ENCODE results near the gene RINT1.

The RINT1 gene

GRCh38 chr7:105600720-105601550, 68.9 kb downstream of the RINT1 start:
- DNase-seq = no peak

DNA sequence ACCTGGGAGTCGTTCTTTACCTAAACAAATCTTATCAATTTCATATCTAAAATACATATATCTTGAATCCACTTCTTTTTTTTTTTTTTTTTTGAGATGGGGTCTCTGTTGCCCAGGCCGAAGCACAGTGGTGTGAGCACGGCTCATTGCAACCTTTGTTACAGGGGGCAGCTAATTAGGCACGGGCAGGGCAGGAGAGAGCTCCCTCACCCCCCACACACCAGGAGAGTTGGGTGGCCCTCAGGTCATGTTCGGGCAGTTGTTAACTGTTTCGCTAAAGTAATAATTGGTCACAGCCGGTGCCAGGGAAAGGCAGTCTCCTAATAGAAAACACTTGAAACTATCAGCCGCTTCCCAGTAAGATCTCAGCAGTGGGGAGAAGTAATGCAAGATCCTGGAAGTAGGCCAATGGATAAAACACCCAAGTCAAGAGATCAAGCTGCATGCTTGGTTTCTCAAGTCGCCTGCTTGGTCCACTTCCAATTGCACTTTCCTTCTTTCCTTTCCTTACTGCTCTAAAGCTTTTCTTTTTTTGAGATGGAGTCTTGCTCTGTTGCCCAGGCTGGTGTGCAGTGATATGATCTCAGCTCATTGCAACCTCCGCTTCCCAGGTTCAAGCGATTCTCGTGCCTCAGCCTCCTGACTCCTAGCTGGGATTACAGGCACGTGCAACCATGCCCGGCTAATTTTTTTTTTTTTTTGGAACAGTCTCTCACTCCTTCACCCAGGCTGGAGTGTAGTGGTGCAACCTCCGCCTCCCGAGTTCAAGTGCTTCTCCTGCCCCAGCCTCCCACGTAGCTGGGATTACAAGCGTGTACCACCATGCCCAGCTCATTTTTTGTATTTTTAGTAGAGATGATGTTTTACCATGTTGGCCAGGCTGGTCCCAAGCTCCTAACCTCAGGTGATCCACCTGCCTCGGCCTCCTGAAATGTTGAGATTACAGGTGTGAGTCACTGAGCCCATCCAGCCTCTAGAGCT, 70.6 kb downstream of the RINT1 start:
- DNase-seq = no peak

DNA sequence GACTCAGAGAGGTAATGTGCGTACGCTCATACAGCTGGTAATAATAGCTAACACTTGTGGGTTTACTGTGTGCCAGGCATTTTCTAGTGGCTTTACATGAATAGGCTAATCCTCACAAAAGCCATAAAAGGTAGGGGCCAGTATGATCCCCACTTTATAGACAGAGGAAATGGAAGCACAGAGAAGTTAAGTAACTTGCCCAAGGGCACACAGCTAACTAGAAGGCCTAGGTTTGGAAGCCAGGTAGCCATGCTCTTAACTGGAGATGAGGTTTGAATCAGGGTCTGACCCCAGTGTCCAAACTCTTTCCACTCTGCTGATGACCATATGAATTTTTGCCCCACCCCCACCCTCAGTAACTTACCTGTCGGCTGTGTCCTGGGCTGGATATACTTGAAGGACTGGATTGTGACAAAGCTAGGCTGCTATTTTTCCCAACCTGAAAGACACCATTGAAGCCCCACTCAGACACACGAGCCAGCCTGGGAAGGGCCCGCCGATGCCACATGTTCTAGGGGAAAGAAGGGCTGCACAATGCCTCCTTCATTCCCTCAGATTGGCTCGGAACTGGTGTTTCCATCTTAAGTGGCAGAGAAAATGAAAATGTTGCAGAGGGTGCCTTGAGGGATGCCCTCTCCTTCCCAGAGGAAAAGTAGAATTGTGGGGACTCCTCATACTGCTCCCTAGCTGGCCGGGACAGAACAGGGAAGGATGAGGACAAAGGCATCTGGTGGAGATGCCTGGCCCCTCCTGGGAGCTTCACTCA, 78.3 kb downstream of the RINT1 start:
- no peak for DNase-seq

- DNase-seq = no peak
Measured at GRCh38 chr7:105611856-105612775, 80.1 kb downstream of the RINT1 start.

- no peak for DNase-seq
Measured at GRCh38 chr7:105612806-105613205, 80.8 kb downstream of the RINT1 start.

GRCh38 chr7:105613611-105614330, 81.8 kb downstream of the RINT1 start:
- no peak for DNase-seq

GRCh38 chr7:105614341-105614840, 82.4 kb downstream of the RINT1 start:
- no peak for DNase-seq

All from retina (tissue), 1 donor.